Activated CD4-positive, alpha-beta T cell treated with anti-CD3 and anti-CD28 coated beads, Interleukin-2, amount 50 U/mL, for 48 hours (primary cell): ENCODE measurements around the gene ACOT7.

Experiments used
- DNase-seq, 2 experiments: peaks; one replicate each; pipeline ENCODE4 v3.0.0-alpha.2; 2020

The ACOT7 gene

DNA sequence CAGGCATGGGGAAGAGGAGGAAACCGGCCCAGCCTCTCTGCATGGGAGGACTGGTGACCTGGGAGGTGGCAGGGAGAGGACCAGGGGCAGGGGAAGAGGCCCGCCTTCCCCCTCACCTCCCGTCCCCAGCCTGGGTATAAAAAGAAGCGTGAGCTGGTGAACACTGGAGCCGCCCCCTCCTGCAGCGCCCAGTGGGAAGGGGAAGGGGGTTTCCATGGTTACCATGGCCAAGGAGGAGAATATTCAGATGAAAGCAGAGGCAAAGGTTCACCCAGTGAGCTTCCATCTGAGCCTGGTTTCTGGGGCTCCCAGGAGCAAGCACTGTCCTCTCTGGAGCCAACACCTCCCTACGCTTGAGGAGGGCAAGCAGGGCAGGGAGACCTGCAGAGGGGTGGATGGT is 54.9 kb downstream of the ACOT7 start:
- no peak for DNase-seq

DNA sequence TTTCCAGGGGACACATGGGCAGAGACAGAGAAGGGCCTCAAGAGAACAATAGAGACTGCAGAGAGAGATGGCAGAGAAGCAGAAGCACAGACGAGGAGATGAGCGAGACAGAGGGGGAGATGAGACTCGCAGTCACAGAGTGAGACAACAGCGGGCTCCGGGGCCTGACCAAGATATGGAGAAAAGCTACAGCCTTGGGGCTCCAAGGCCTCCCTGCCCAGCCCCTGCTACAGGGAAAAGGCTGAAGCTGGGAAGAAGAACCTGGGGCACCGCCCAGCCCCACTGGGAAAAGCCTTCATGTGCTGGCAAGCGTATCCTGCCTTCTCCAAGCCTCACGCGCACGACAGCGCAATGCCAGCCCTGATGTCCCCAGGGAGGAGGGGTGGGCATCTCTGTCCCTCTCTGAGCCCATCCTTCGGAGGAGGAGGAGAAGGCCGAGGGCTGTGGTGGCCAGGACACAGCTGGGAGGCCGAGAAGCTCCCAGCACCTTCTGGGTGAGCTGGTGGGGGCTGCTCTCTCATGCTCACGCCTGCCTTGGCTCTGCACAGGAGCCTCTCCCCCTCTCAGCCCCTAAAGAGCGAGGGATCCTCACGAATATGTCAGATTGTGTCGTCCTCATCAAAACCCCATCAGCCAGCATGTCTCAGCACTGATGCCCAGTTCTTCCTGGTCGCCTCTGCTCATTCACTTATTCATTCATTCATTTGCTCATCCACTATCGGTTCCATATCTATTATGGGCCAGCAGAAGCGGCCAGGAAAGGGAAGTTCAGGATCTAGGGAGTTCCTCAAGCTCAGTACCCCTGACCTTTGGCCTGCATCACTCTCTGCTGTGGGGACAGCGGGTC is 56.6 kb downstream of the ACOT7 start:
- no peak for DNase-seq

DNA sequence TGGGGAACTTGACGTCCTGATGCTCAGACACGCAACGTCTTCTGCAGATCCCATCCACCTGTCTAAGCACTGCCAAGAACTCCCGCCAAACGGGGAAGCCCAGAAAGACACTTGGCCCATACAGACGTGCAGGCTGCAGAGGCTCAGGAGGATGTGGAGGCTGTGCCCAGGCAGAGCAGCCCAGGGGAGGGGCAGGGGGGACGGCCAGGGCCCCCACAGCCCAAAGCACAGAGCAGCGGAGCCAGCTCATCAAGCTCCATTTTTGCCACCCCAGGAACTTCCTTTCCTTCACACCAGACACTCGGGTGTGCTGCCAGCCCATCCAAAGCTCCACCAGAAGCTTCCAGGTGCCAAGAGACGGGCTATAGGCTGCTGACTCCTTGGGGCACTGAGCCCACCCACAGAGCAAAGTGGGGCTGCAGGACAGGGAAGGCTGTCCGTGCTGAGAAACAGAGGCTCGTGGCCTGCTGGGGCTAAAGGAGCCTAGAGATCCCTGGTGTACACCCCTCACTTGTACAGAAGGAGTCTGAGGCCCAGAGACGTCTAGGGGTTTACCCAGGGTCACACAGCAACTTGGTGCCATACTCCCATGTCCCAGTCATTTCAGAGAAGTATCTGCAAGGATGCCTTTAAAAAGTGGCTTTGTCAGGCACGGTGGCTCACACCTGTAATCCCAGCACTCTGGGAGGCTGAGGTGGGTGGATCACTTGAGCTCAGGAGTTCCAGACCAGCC is 59.1 kb downstream of the ACOT7 start:
- no peak for DNase-seq

DNA sequence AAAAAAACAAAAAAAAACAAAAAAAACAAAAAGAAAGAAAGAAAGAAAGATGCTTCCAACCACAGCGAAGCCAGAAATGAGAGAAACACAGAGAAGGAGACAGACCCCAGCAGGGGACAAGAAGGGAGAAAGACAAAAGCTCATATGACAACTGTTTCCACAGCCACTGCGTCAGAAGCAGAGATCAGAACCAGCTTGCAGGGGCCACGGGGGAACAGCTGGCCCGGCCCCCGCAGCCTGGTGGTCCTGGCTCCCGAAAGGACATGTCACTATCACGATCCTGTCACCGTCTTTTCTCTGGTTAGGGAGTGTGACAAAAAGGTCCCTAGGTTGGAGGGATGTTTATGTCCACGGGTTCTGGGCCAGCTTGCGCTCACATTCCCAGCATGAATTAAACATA is 60.7 kb downstream of the ACOT7 start:
- no peak for DNase-seq

DNA sequence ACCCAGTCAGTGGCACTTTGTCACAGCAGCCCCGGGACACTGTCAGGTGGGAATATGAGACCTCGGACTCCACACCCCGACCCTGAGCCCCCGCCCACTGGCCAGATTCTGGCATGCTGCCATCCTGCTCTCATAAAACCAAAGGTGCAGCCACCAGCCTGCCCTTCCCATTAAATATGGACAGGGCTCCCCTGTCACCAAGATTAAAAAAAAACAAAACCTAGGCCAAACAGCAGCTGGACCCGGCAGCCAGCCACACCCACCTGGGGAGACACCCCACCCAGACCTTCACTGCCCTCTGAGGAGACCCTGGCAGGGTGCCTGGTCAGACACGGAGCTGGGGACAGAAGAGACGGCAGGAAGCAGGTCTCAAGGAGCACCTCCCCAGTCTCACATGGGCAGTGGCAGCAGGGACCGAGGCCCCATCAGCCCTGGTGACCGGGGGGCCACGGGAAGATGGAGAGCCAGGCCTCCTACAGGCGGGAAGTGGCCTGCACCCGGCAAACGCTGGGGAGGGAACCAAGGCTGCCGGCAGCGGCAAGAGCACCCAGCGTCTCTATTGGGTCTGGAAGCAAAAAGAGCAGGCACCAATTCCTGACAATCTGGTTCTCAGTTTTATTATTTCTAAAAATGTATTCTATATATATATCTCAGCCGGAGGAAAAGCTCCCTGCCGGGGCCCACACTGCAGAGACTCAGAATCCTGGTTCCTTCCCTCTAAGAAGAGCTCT is 61.9 kb downstream of the ACOT7 start:
- DNase-seq, result no peak

DNA sequence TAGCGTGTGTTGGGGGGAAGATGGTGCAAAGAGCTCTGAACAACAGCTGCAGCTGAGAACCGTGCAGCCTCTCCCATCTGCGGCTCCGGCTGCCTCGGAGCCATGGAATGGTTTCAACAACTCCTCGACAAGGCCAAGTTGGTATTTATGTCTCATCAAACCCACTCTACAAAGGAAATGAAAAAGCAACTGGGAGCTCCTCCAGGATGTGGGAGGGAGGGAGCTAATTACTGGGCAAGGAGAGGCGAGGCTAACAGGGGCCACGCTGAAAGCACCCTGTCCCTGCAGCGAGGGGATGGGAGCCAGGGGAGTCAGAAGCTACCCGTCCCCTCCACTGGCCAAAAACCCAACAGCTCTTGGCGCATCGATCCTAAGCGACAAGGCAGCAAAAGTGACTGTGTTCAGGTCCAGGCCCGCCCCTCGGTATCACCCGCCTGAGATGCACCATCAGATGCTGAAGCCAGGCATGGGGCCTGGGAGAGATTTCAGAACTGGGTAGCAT is 63.1 kb downstream of the ACOT7 start:
- DNase-seq, result no peak

DNA sequence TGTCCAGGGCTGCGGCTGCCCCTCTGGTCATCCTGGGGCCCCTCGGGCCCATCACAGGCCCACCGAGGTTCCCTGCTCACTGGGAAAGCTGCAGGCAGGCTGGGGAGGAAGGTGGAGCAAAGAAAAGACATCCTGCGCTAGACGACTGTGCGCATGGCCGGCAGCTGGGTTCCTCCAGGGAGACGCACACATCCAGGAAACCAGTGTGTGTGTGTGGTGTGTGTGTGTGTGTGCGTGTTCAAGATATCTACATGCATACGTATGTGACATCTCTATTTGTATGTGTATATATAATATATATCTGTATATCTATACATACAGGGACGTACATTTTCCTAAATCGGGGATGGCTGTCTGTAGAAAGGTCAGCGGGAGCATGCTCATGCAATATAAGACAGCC is 63.7 kb downstream of the ACOT7 start:
- no peak for DNase-seq

DNA sequence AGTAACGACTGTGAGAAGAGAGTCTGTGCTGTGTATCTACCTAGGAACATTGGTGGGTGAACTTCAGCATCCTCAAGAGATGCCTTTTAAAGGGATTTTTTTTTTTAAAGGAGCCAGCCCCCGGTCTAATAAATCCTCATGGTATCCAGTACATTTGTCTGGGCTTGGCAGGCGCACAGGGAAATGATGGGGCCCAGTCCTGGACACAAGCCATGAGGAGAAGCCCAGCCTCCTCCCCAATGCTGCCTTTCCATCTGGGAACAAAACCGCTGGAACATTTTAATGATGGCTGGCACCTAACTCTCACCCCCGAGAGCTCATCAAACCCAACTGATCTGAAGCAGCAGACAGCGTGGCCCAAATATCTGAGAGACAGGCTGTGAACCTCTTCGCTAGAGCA is 64.2 kb downstream of the ACOT7 start:
- no peak for DNase-seq

DNA sequence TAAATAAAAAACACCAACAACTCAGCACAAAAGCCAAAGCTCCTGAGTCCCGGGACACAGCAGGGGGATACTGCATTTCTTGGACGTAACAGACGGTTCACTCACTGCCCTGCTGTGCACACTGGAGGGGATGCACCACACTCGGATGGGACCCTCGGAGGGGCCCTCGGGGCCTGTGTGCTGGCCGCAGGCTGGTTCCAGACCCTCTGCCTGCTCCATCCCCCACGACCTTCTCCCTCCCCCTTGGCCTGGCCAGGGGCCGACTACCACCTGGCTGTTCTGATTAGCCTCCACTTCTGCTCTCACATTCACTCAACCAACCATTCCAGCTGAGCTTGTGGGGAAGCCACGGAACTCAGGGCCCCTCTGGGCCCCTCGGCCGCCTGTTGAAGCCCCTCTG is 64.9 kb downstream of the ACOT7 start:
- DNase-seq, result no peak

DNA sequence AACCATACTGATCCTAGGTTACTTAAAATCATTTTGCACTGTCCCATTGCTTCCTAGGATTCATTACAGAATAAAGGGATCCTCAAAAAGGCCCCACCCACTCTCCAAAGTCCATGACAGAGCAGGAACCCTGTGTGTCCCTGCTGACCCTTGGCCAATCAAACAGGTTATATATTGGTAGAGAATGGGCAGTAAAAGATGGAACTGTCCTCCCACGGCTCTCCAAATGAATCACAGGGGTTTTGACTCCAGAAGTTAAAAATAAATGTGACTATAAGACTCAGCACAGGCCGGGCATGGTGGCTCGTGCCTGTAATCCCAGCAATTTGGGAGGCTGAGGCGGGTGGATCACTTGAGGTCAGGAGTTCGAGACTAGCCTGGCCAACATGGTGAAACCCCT is 65.5 kb downstream of the ACOT7 start:
- DNase-seq, result no peak

DNA sequence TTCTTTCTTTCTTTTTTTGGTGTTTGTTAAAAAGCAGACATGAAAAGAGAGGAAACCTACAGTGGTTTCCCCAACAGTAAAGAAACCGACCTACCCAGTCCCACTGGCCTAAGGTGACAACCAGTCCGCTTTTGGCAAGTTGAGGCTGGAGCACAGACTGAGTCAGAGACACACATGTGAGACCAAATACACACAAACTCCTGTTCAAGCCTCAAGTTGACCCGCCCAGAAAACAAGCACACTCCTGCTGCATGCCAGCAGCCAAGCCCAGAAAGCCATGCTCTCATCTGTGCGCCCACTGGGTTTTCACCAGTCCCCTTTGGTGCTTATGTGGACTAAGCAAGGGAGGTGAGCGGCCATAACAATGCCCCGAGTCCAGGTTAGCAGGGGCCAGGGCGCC is 68.1 kb downstream of the ACOT7 start:
- no peak for DNase-seq

DNA sequence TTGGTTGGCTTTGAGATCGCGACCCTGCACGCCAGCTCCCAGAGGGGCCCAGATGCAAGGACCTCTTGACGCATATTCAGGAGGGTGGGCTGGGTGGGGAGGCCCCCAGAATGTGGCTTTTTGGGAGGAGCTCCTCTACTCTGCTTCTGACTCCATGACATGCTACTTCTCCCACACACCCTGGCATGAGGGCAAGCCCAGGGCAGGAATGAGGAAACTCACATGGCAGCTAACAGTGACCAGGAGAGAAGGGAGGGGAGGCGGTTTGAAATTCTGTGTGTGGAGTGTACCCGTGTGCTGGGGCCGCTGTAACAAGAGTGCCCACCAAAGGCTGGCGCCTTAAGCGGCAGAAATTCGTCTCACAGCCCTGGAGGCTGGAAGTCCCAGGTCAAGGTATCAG is 71.4 kb downstream of the ACOT7 start:
- DNase-seq, result no peak

DNA sequence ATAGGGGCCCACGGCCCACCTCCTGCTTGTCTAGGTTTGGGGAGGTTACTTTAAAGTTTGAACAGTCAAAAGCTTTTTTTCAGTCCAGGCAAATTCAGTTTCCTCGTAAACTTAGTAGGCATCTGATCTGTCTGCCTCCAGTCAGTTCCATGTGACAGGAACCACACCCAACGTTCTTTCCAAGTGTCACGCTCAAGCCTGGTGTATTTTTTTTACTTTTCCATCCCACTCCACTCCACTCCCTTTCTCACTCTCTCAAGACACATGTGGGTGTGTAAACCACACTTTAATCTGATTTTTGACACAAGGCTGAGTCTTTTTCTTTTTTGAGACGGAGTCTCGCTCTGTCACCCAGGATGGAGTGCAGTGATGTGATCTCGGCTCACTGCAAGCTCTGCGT is 72.4 kb downstream of the ACOT7 start:
- DNase-seq, result no peak

DNA sequence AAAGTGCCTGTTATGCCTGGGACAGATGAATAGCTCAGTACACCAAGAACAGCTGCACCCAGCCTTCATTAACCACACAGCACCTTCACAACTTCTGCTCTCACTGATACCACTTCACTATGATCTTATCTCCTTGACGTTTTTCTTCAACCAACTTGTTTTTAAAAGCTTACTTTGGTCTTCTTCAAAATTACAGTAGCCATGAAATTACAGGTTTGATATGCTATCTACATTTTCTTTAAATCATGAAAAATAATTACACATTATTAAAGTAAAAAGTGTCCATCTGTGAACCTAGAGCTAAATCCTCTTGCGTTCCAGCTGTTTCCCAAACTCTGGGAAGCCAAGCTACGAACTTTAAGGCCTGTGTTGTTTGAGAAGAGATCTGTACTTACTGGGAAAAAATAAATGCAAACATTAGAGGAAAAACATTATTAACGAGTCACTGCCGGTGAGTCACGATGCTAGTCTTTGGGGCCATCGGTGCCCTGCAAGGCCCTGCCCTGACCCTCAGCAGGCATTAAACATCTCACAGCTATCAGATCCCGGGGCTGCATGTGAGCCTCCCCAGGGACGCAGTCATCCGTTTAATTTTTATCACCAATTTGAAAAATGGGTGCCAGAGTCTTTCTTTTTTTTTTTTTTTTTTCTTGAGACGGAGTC is 76.3 kb downstream of the ACOT7 start:
- no peak for DNase-seq

DNA sequence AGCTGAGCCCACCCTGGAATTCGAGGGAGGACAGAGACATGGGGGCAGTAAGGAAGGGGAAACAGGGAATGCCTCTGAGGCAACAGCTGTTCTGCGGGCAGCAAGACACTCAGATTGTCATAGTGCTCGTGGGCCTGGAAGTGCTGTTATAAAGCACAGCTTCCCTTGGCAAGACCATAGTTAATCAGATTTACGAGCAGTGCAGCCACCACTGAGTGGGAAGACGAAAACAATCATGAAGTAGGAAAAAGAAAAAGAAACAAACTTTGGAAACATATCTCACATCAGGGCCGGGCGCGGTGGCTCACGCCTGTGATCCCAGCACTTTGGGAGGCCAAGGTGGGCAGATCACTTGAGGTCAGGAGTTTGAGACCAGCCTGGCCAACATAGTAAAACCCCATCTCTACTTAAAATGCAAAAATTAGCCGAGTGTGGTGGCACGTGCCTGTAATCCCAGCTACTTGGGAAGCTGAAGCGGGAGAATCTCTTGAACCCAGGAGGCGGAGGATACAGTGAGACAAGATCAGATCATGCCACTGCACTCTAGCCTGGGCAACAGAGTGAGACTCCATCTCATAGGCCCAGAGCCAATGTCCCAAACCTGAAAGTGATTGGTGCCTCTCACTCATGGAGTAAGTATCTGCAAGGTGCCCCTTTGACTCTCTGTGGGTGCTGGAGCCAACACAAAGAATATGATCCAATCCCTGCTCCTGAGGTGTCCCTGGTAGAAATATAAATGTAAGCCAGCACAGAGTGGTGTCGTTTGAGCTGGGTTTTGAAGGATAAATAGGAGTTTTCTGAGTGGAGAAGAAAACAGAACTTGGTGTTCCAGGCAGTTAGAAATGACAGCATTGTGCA is 77.1 kb downstream of the ACOT7 start:
- no peak for DNase-seq

DNA sequence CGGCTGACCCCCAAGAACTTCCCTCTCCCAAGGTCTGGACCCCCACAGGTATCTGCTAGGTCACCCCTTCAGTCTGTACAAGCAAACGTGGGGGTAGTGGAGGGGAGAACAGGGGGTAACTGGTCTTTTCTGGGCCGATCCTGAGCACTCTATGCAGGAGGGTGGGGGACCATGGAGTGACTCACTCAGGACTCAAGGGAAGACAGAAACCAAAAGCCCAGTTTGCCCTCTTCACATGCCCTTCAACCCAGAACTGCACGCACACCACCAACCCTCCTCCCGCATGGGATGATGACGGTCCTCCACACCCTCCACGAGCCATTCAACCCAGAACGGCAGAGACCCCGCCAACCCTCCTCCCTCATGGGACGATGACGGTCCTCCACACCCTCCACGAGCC is 79.1 kb downstream of the ACOT7 start:
- DNase-seq, result no peak

DNA sequence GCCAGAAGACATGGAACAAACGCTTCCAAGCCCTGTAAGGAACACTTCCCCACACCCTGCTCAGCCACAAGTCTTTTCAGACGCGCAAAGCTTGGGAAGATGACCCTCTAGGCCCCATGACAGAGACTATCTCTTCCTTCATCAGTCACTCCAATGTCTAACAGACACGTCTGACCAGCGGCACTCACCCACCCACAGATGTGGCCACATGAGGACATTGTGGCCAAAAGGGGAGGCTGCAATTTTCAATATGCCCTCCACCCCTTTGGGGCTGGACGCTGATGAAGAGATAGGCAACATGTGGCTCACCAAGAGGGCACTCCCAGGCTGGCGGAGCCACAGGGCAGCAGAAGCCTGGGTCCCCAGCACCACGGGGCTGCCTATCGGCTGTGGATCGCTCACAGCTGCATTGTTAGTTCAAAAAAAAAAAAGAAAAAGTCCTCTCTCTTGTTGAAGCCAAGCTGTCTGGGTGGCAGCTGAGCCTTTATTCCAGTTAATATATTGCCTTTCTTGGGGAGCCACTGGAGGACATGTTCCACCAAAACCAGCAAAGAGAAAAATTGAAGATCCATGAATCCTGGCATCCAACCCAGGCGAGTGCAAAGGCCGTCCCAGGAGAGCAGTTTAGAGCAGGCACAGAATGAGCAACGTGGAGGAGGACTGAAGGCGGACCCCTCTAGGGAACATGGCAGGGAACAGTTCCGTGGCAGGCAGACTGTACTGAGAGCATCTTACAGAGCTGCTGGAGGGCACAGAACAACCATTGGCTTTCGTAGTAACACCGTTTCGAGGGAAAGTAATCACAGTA is 80.0 kb downstream of the ACOT7 start:
- no peak for DNase-seq

DNA sequence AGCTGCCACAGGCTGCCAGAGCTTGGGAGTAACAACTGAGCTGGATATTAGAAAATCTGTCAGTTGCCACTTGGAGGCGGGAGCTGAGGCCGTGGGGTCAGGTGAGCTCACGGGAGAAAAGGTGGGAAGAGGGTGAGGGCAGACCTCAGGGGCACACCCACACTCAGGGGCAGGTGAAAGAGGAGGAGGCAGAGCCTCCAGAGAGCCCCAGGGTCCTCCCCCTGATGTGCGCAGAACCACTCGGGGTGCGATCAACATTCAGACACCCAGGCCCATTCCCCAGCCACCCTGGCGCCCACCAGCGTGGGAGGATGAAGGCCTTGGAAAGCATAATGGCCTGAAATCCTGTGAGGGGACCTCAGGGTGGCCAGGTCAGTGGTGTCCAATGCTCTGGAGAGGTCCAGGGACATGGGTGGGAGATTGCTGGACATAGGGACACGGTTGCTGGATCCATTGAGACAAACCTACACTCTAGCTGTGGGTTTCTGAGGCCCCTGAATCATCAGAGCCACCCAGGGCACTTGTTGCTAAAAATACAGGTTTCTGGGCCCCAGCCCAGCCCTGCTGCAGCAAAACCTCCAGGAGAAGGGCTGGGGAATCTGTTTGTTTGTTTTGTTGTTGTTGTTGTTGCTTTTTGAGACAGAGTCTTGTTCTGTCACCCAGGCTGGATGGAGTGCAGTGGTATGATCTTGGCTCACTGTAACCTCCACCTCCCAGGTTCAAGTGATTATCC is 83.3 kb downstream of the ACOT7 start:
- DNase-seq, result no peak

DNA sequence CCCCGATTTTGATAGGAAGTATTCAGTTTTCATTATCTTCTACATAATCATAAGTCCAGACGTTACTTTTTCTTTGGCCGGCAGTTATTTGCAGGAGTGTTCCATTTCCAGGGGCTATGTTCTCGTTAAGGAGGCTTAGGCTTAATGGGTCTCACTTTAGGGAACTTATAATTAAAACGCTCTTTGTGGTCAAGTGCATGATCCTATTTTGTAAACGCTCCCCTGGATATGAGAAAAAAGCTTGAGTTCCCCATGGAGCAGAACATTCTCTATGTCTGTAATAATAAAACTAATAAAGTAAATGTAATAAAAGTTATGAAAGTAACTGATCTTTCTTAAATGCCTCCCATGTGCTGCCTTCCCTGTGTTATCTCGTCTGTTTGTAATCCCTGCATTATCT is 84.0 kb downstream of the ACOT7 start:
- DNase-seq, result no peak

DNA sequence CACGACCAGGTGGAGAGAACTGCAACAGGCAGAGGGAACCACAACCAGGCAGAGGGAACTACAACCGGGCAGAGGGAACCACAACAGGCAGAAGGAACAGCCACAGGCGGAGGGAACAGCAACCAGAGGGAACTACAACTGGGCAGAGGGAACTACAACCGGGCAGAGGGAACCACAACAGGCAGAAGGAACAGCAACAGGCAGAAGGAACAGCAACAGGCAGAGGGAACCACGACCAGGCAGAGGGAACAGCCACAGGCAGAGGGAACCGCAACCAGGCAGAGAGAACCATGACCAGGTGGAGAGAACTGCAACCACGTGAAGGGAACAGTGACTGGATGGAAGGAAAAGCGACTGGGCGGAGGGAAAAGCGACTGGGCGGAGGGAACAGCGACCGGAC is 85.1 kb downstream of the ACOT7 start:
- DNase-seq, result no peak
